SK-MEL-5 (cell line): ENCODE measurements around the gene NDUFB7. TPM values are rescaled to one million over a fixed set of nuclear protein-coding genes. Genes with fewer than 3 reads are reported as not detected.
"Not testable (repeated sequence)": the region's sequence is repeated elsewhere in the genome, so short reads cannot be mapped to it uniquely, and the experiment has no call there.

Source experiments
- DNase-seq: peaks from one replicate; pipeline ENCODE4 v3.0.0-alpha.2; 2016; ENCODE audit warnings: low read depth, low spot score
- in situ Hi-C: cut with HindIII; loops from 2 replicates; pipeline ENCODE4 v1.10.0; 2016; ENCODE audit warnings: low sequenced_read_pairs, high pct_unique_total_duplicates, low pct_unique_long_range_greater_than_20kb
- total RNA-seq: library from RNA; depleted of rRNA; stranded (reverse); fragments of >200 nt; shearing (Covaris generic); gene quantifications from 2 replicates; pipeline ENCODE4 v1.2.3, GENCODE V29; 2014

The NDUFB7 gene
- total RNA-seq, 1 experiment from 2014 or later: 221 TPM

GRCh38 chr19:14577885-14578427, 6.1 kb upstream of the NDUFB7 start:
- in situ Hi-C loops: no loop called here
- peak; percentile 36 for DNase-seq

GRCh38 chr19:14577264-14577663, 5.4 kb upstream of the NDUFB7 start:
- DNase-seq: no peak
- in situ Hi-C loops: no loop called here

- DNase-seq: no peak
- in situ Hi-C loops: no loop called here
Observed at GRCh38 chr19:14576363-14576762, 4.5 kb upstream of the NDUFB7 start.

- in situ Hi-C loops: no loop called here
- DNase-seq: peak; percentile 92
Observed at GRCh38 chr19:14575428-14575980, 3.6 kb upstream of the NDUFB7 start.

- DNase-seq: no peak
- in situ Hi-C loops: no loop called here
Observed at GRCh38 chr19:14570864-14571527, 870 bp downstream of the NDUFB7 start.

DNA sequence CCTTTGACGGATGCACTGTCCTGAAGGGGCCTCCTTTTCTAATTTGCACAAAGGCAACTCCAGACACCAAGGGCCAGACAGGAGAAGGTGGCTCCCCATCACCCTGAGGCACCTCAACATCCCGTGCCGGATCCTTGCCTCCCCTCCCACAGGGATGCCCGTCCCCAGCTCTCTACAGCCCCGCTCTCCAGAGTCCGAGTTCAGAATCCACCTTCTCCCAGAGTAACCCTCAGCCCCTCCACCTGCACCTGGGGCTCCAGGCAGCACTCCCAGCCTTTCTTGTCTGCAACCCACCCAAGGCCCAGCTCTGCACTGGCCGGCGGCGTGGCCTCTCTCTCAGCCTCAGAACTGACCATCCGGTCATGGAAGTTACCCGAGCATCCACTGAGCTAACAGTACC, 4.8 kb downstream of the NDUFB7 start:
- in situ Hi-C loops: no loop called here
- no peak for DNase-seq

GRCh38 chr19:14566712-14567077, 5.2 kb downstream of the NDUFB7 start:
- in situ Hi-C loops: no loop called here
- no peak for DNase-seq

- DNase-seq: no peak
- in situ Hi-C loops: no loop called here
Observed at GRCh38 chr19:14565765-14566711, 5.8 kb downstream of the NDUFB7 start.

- in situ Hi-C loops: no loop called here
- DNase-seq: no peak
Observed at GRCh38 chr19:14565298-14565679, 6.6 kb downstream of the NDUFB7 start.

DNA sequence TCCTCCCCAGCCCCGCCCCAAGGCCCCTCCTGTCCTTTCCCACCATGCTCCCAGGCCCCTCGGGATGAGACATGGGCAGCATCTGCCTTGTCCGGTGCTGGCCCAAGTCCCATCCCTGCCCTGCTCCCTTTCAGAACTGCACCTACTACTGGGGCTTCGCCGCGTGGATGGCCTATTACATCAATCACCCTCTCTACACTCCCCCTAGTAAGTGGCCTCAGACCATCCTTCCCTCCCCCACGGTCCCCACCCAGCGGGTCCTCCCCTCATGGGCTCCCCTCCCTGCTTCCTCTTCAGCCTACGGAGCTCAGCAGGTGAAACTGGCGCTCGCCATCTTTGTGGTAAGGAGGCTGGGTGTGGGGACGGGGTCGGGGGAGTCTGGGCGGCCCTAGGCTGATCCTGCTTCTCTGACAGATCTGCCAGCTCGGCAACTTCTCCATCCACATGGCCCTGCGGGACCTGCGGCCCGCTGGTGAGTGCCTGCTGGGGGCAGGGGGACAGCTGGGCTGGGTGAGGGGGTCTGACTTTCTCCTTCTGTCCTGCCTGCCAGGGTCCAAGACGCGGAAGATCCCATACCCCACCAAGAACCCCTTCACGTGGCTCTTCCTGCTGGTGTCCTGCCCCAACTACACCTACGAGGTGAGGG, 7.1 kb downstream of the NDUFB7 start:
- DNase-seq, in situ Hi-C loops: not testable (repeated sequence)

- in situ Hi-C loops: no loop called here
- DNase-seq: peak; percentile 63
Observed at GRCh38 chr19:14563989-14564651, 7.7 kb downstream of the NDUFB7 start.

DNA sequence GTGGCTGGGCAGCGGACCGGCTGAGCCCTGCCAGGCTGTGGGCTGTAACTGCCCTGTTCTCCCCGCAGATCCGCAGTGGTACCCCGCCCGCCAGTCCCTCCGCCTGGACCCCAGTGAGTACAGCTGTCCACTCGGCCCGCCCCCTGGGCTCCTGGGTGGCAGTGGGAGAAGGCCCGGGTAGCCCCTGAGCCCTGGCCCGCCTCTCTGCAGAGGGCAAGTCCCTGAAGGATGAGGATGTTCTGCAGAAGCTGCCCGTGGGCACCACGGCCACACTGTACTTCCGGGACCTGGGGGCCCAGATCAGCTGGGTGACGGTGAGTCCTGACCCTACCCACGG, 8.3 kb downstream of the NDUFB7 start:
- in situ Hi-C loops: no loop called here
- DNase-seq: no peak

GRCh38 chr19:14562660-14563589, 8.9 kb downstream of the NDUFB7 start:
- in situ Hi-C loops: no loop called here
- DNase-seq: no peak

- in situ Hi-C loops: no loop called here
- DNase-seq: no peak
Observed at GRCh38 chr19:14561847-14562351, 10.0 kb downstream of the NDUFB7 start.

- in situ Hi-C loops: no loop called here
- no peak for DNase-seq
Observed at GRCh38 chr19:14561249-14561648, 10.6 kb downstream of the NDUFB7 start.

- in situ Hi-C loops: no loop called here
- DNase-seq: no peak
Observed at GRCh38 chr19:14560776-14561108, 11.1 kb downstream of the NDUFB7 start.
